HEK293 (cell line): ENCODE data around the gene HSDL1.

ENCODE experiments used
- CTCF ChIA-PET: fragments of 350-600 bp; formaldehyde crosslinking; extraction: SDS; loops from one replicate; lab custom pipeline; 2021; ENCODE audit warnings: antibody characterized with exemption; lab: Yijun Ruan, JAX
- POLR2A ChIA-PET: fragments of 300-600 bp; formaldehyde crosslinking; extraction: SDS; loops from one replicate; lab custom pipeline; 2020; ENCODE audit warnings: antibody characterized with exemption, inconsistent platforms; lab: Yijun Ruan, JAX
- H3K27ac ChIP-seq: fragments of 200-500 bp; sonication (Bioruptor generic); 2 replicates; pipeline ENCODE4 v1.5.1; 2014; ENCODE audit warnings: low read depth, low read length, control low read depth, inconsistent platforms; ENCODE audit errors: extremely low read depth
- H3K36me3 ChIP-seq, 2 experiments: fragments of 200-500 bp in 1 of 2; sonication (Bioruptor generic) in 1 of 2; 1 replicate in 1 of 2; 2 replicates in 1 of 2; pipeline ENCODE4 v1.5.1; 2014 to 2017; ENCODE audit warnings: inconsistent platforms in 2 of 2, low read length in 2 of 2; ENCODE audit not compliant: control insufficient read depth in 2 of 2, insufficient read depth in 1 of 2
- H3K4me1 ChIP-seq: fragments of 200-500 bp; sonication (Bioruptor generic); 2 replicates; pipeline ENCODE4 v1.5.1; 2014; ENCODE audit warnings: mild to moderate bottlenecking, low read length, inconsistent platforms; ENCODE audit not compliant: control insufficient read depth, insufficient read depth
- H3K4me3 ChIP-seq: 2 replicates; pipeline ENCODE4 v1.5.1; 2011; ENCODE audit warnings: low read depth, mild to moderate bottlenecking, control low read depth, low read length, moderate library complexity
- H3K9me3 ChIP-seq: fragments of 200-500 bp; sonication (Bioruptor generic); 2 replicates; pipeline ENCODE4 v1.5.1; 2014; ENCODE audit warnings: low read depth, low read length, inconsistent platforms; ENCODE audit not compliant: control insufficient read depth, insufficient read depth
- GLIS2 ChIP-seq: fragments of 450-650 bp; formaldehyde crosslinking; IDR thresholded peaks from 2 replicates; pipeline ENCODE4 v1.5.1; 2016; ENCODE audit warnings: missing biosample characterization, missing genetic modification characterization
- PATZ1 ChIP-seq: fragments of 450-650 bp; formaldehyde crosslinking; IDR thresholded peaks from 2 replicates; pipeline ENCODE4 v1.5.1; 2016; ENCODE audit warnings: missing biosample characterization, missing genetic modification characterization
- PRDM2 ChIP-seq: fragments of 450-650 bp; formaldehyde crosslinking; IDR thresholded peaks from 2 replicates; pipeline ENCODE4 v1.5.1; 2016; ENCODE audit warnings: missing biosample characterization, missing genetic modification characterization, borderline replicate concordance
- ZNF146 ChIP-seq: fragments of 450-650 bp; formaldehyde crosslinking; IDR thresholded peaks from 2 replicates; pipeline ENCODE4 v1.5.1; 2016; ENCODE audit warnings: missing biosample characterization, missing genetic modification characterization
- ZNF16 ChIP-seq: fragments of 450-650 bp; formaldehyde crosslinking; IDR thresholded peaks from 2 replicates; pipeline ENCODE4 v1.5.1; 2016; ENCODE audit warnings: low read depth, missing biosample characterization, missing genetic modification characterization
- ZNF239 ChIP-seq: fragments of 450-650 bp; formaldehyde crosslinking; IDR thresholded peaks from 2 replicates; pipeline ENCODE4 v1.5.1; 2016; ENCODE audit warnings: missing biosample characterization, missing genetic modification characterization
- ZNF48 ChIP-seq: fragments of 450-650 bp; formaldehyde crosslinking; IDR thresholded peaks from 2 replicates; pipeline ENCODE4 v1.5.1; 2016; ENCODE audit warnings: missing biosample characterization, missing genetic modification characterization
- ZNF558 ChIP-seq: fragments of 450-650 bp; formaldehyde crosslinking; IDR thresholded peaks from 2 replicates; pipeline ENCODE4 v1.5.1; 2016; ENCODE audit warnings: missing biosample characterization, missing genetic modification characterization
- ZNF623 ChIP-seq: fragments of 450-650 bp; formaldehyde crosslinking; IDR thresholded peaks from 2 replicates; pipeline ENCODE4 v1.5.1; 2016; ENCODE audit warnings: missing biosample characterization, missing genetic modification characterization
- ZNF664 ChIP-seq: fragments of 450-650 bp; formaldehyde crosslinking; IDR thresholded peaks from 2 replicates; pipeline ENCODE4 v1.5.1; 2016; ENCODE audit warnings: missing biosample characterization, missing genetic modification characterization
- ZNF777 ChIP-seq: fragments of 450-650 bp; formaldehyde crosslinking; IDR thresholded peaks from 2 replicates; pipeline ENCODE4 v1.5.1; 2017; ENCODE audit warnings: missing biosample characterization, missing genetic modification characterization, borderline replicate concordance
- ZNF791 ChIP-seq: fragments of 450-650 bp; formaldehyde crosslinking; IDR thresholded peaks from 2 replicates; pipeline ENCODE4 v1.5.1; 2016; ENCODE audit warnings: missing biosample characterization, missing genetic modification characterization
- ZNF792 ChIP-seq: fragments of 450-650 bp; formaldehyde crosslinking; IDR thresholded peaks from 2 replicates; pipeline ENCODE4 v1.5.1; 2016; ENCODE audit warnings: missing biosample characterization, missing genetic modification characterization
- TF ChIP-seq, protein P1 (sequence below): fragments of 450-650 bp; formaldehyde crosslinking; IDR thresholded peaks from 2 replicates; pipeline ENCODE4 v1.5.1; 2017; ENCODE audit warnings: missing biosample characterization, missing genetic modification characterization
- TF ChIP-seq, protein P2 (sequence below): fragments of 450-650 bp; formaldehyde crosslinking; IDR thresholded peaks from 2 replicates; pipeline ENCODE4 v1.5.1; 2016; ENCODE audit warnings: missing biosample characterization, missing genetic modification characterization

The HSDL1 gene

DNA sequence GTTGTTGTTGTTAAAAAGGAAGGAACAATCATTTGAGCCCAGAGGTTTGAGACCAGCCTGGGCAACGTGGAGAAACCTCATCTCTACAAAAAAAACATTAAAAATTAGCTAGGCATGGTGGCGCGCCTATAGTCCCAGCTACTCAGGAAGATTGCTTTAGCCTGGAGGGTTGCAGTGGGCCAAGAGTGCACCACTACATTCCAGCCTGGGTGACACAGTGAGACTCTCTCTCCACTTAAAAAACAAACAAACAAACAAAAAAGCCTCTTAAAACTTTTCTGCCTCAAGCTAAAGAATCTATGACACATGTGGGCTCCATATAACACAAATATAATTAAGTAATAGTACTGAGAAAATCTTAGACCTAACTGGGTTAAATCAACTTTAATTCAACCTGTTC lies 40.7 kb downstream of the HSDL1 start:
- peaks cover 5% of the 10 kb centered on the region for H3K4me1 ChIP-seq
- H3K4me3 ChIP-seq, result no peak overlapping the region
- ChIA-PET POLR2A (interaction anchor here (1.4 kb wide), 1 partner anchor 12 kb away, joined by 3 read pairs; no protein-coding TSS in a partner anchor), CTCF (interaction anchor here (0.8 to 1.0 kb wide), 3 partner anchors 19 to 390 kb away, joined by 3 to 6 read pairs (median 3); no protein-coding TSS in a partner anchor)
- H3K36me3 ChIP-seq, result peaks cover 0 to 28% of the 10 kb centered on the region in 2 experiments; a peak in 2 of 3 replicates
- no peak overlapping the region for H3K27ac ChIP-seq
- no peaks in the 10 kb centered on the region for H3K9me3 ChIP-seq
- TF ChIP-seq ZNF239 (tag by site-specific recombination) (no peak), ZNF48 (no peak), PRDM2 (tag by site-specific recombination) (no peak), PATZ1 (tag by site-specific recombination) (no peak), ZNF623 (tag by site-specific recombination) (no peak), GLIS2 (tag by site-specific recombination) (no peak), ZNF558 (tag by site-specific recombination) (no peak), ZNF664 (tag by site-specific recombination) (no peak), ZNF792 (tag by site-specific recombination) (no peak), ZNF791 (tag by site-specific recombination) (no peak), ZNF146 (tag by site-specific recombination) (no peak), ZNF16 (tag by site-specific recombination) (no peak), ZNF777 (tag by site-specific recombination) (no peak)
- TF ChIP-seq, protein P1, sequence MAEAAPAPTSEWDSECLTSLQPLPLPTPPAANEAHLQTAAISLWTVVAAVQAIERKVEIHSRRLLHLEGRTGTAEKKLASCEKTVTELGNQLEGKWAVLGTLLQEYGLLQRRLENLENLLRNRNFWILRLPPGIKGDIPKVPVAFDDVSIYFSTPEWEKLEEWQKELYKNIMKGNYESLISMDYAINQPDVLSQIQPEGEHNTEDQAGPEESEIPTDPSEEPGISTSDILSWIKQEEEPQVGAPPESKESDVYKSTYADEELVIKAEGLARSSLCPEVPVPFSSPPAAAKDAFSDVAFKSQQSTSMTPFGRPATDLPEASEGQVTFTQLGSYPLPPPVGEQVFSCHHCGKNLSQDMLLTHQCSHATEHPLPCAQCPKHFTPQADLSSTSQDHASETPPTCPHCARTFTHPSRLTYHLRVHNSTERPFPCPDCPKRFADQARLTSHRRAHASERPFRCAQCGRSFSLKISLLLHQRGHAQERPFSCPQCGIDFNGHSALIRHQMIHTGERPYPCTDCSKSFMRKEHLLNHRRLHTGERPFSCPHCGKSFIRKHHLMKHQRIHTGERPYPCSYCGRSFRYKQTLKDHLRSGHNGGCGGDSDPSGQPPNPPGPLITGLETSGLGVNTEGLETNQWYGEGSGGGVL (tag by site-specific recombination), result no peak
- TF ChIP-seq, protein P2, sequence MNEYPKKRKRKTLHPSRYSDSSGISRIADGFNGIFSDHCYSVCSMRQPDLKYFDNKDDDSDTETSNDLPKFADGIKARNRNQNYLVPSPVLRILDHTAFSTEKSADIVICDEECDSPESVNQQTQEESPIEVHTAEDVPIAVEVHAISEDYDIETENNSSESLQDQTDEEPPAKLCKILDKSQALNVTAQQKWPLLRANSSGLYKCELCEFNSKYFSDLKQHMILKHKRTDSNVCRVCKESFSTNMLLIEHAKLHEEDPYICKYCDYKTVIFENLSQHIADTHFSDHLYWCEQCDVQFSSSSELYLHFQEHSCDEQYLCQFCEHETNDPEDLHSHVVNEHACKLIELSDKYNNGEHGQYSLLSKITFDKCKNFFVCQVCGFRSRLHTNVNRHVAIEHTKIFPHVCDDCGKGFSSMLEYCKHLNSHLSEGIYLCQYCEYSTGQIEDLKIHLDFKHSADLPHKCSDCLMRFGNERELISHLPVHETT (tag by site-specific recombination), result no peak
